Fibroblast of upper back skin (primary cell): ENCODE results near the gene BRME1.

Source experiments
- DNase-seq: peaks from one replicate; pipeline ENCODE4 v3.0.0-alpha.2; 2013

BRME1 gene

GRCh38 chr19:13905634-13906520 lies at the start of gene BRME1, which contains the start of gene CC2D1A:
TSS of gene BRME1 (minus strand) at chr19:13906117. CDS start at chr19:13904892, 1,225 bp downstream.
TSS of gene CC2D1A (plus strand) at chr19:13906201. CDS start at chr19:13906442, 241 bp downstream.
- DNase-seq: peak; percentile 81

GRCh38 chr19:13954185-13954584 lies 48.3 kb upstream of the BRME1 start:
- no peak for DNase-seq

- DNase-seq: peak; percentile 33
Observed at GRCh38 chr19:13952931-13953531, 47.1 kb upstream of the BRME1 start.

- DNase-seq: peak; percentile 100
Observed at GRCh38 chr19:13952154-13952930, 46.4 kb upstream of the BRME1 start, which contains the start of gene DCAF15. TSS of gene DCAF15 (plus strand) at chr19:13952509. CDS start at chr19:13952513, 4 bp downstream.

GRCh38 chr19:13951799-13952153 lies 45.9 kb upstream of the BRME1 start:
- no peak for DNase-seq

- no peak for DNase-seq
Observed at GRCh38 chr19:13951043-13951442, 45.1 kb upstream of the BRME1 start.

- DNase-seq: no peak
Observed at GRCh38 chr19:13946414-13946813, 40.5 kb upstream of the BRME1 start.

GRCh38 chr19:13942023-13942684 lies 36.2 kb upstream of the BRME1 start:
- no peak for DNase-seq

GRCh38 chr19:13938301-13939064 lies 32.6 kb upstream of the BRME1 start, which contains the start of gene PODNL1:
TSS of gene PODNL1 (minus strand) at chr19:13938417. CDS start at chr19:13938181, 236 bp downstream.
- peak; percentile 90 for DNase-seq

GRCh38 chr19:13937479-13938300 lies 31.8 kb upstream of the BRME1 start:
- no peak for DNase-seq

- peak; percentile 33 for DNase-seq
Observed at GRCh38 chr19:13935765-13936510, 30.0 kb upstream of the BRME1 start.

GRCh38 chr19:13934785-13935109 lies 28.8 kb upstream of the BRME1 start:
- DNase-seq: no peak

GRCh38 chr19:13932911-13933393 lies 27.0 kb upstream of the BRME1 start:
- DNase-seq: no peak

GRCh38 chr19:13932149-13932637 lies 26.3 kb upstream of the BRME1 start:
- no peak for DNase-seq

- DNase-seq: no peak
Observed at GRCh38 chr19:13931391-13932148, 25.7 kb upstream of the BRME1 start.

GRCh38 chr19:13930402-13930801 lies 24.5 kb upstream of the BRME1 start:
- DNase-seq: no peak

- DNase-seq: no peak
Observed at GRCh38 chr19:13929956-13930355, 24.0 kb upstream of the BRME1 start.

- no peak for DNase-seq
Observed at GRCh38 chr19:13929340-13929739, 23.4 kb upstream of the BRME1 start.

GRCh38 chr19:13926715-13927114 lies 20.8 kb upstream of the BRME1 start:
- no peak for DNase-seq
